IPS DF 6.9 (cell line): ENCODE results near the gene RNU6-9.

Experiments
- DNase-seq: peaks from one replicate; pipeline ENCODE4 v3.0.0-alpha.2; 2013; ENCODE audit warnings: low read depth, low spot score
- H3K27ac ChIP-seq: one replicate; pipeline ENCODE4 v1.5.1; 2013; ENCODE audit warnings: low read length, control low read depth
- H3K27me3 ChIP-seq: 2 replicates; pipeline ENCODE4 v1.6.1; 2013; ENCODE audit warnings: mild to moderate bottlenecking, low read length; ENCODE audit not compliant: control insufficient read depth, insufficient read depth
- H3K36me3 ChIP-seq: 2 replicates; pipeline ENCODE4 v1.6.1; 2013; ENCODE audit warnings: low read length; ENCODE audit not compliant: control insufficient read depth, insufficient read depth
- H3K4me1 ChIP-seq: 2 replicates; pipeline ENCODE4 v1.6.1; 2013; ENCODE audit warnings: low read length; ENCODE audit not compliant: control insufficient read depth, insufficient read depth
- H3K4me3 ChIP-seq: 2 replicates; pipeline ENCODE4 v1.5.1; 2013; ENCODE audit warnings: mild to moderate bottlenecking, low read length
- H3K9me3 ChIP-seq: 2 replicates; pipeline ENCODE4 v1.6.1; 2013; ENCODE audit warnings: low read length, inconsistent platforms; ENCODE audit not compliant: control insufficient read depth, insufficient read depth
- WGBS: extraction: QIAGEN DNeasy Blood & Tissue Kit; methylation state at CpG from one replicate; pipeline ENCODE4 v1.1.7; 2013; ENCODE audit warnings: mixed read lengths, missing lambda C conversion rate; ENCODE audit not compliant: insufficient read length, insufficient coverage; 5-methylcytosine and 5-hydroxymethylcytosine counted together

RNU6-9 gene

DNA sequence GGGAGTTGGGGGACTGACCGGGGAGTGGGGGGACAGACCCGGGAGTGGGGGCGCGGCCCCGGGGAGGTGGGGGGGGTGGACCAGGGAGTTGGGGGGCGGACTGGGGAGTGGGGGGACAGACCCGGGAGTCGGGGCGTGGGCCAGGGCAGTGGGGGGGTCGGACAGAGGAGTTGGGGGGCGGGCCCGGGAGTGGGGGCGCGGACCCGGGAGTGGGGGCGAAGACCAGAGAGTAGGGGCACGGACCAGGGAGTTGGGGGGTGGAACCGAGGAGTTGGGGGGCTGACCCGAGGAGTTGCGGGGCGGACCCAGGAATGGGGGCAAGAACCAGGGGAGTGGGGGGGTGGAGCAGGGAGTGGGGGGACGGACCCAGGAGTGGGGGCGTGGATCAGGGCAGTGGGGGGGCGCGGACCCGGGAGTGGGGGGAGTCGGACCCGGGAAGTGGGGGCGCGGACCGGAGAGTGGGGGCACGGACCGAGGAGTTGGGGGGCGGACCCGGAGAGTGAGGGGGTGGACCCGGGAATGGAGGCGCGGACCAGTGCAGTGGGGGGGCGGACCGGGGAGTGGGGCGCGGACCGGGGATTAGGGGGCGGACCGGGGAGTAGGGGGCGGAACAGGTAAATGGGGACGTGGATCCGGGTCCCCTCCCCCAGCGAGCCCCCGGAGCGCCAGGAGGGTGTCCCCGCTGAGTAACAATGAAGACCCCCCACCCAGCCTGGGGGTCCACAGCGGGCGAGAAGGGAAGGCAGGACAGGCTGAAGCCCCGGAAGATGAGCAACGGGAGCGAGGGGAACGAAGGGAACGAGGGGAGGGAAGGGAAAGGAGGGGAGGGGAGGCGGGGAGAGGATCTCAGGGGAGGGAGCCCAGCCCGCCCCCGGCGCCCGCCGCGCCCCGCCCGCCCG is 19.1 kb downstream of the RNU6-9 start:
- Histone ChIP-seq H3K27ac (no peak overlapping the region), H3K4me1 (peaks cover 2% of the 10 kb centered on the region), H3K4me3 (peak overlapping the region; percentile 84), H3K9me3 (no peaks in the 10 kb centered on the region), H3K27me3 (peaks cover 6% of the 10 kb centered on the region), H3K36me3 (no peaks in the 10 kb centered on the region)
- WGBS, result no CpG with 5 or more reads among the region's 69 CpGs
- no peak for DNase-seq

GRCh38 chr19:913080-913748 is 19.9 kb downstream of the RNU6-9 start, which contains the start of gene R3HDM4:
Gene R3HDM4, minus strand, starts transcription at chr19:913219. Its CDS starts 62 bp downstream, at chr19:913157.
- Histone ChIP-seq H3K4me3 (peak within 1 kb of the TSS; percentile 84), H3K4me1 (peaks cover 2% of the 10 kb centered on the region), H3K36me3 (no peaks in the 10 kb centered on the region), H3K27me3 (peaks cover 6% of the 10 kb centered on the region), H3K9me3 (no peaks in the 10 kb centered on the region), H3K27ac (no peak within 1 kb of the TSS)
- no peak for DNase-seq
- no CpG with 5 or more reads among the region's 76 CpGs for WGBS

DNA sequence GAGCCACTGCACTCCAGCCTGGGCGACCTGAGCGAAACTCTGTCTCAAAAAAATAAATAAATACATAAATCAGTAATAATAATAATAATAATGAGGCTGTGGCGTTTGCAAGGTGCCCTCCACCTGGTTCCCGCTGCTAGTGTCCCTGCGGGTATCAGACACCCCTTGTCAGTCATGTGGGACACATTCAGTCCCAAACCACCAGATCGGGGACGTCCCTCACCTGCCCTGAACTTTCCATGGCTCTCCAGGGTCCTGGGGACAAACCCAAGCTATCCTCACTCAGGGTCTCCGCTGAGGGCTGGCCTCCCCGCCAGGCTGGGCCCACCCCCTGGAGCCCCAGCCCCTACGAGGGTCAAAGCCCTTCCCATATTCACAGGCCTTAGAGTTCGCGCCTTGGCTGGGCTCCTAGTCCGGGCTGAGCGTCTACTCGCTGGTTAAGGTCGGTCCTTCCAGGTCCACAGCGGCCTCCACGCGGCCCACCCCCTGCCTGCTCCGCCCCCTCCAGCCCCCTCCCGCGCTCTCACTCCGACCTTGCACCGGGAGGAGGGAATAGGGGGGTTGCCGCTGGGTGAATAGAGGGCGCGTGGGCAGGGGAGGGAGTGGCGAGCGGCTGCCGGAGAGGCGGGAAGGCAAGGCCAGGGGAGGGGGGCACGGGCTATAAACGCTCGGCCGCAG is 23.5 kb downstream of the RNU6-9 start:
- DNase-seq, result no peak
- Histone ChIP-seq H3K4me3 (peak overlapping the region; percentile 45; the same call in 1 of the 2 replicates), H3K27me3 (peaks cover 28% of the 10 kb centered on the region), H3K36me3 (peaks cover 2% of the 10 kb centered on the region; the same call in 1 of the 2 replicates), H3K27ac (no peak overlapping the region), H3K9me3 (no peaks in the 10 kb centered on the region), H3K4me1 (peaks cover 4% of the 10 kb centered on the region)
- no CpG with 5 or more reads among the region's 35 CpGs for WGBS

DNA sequence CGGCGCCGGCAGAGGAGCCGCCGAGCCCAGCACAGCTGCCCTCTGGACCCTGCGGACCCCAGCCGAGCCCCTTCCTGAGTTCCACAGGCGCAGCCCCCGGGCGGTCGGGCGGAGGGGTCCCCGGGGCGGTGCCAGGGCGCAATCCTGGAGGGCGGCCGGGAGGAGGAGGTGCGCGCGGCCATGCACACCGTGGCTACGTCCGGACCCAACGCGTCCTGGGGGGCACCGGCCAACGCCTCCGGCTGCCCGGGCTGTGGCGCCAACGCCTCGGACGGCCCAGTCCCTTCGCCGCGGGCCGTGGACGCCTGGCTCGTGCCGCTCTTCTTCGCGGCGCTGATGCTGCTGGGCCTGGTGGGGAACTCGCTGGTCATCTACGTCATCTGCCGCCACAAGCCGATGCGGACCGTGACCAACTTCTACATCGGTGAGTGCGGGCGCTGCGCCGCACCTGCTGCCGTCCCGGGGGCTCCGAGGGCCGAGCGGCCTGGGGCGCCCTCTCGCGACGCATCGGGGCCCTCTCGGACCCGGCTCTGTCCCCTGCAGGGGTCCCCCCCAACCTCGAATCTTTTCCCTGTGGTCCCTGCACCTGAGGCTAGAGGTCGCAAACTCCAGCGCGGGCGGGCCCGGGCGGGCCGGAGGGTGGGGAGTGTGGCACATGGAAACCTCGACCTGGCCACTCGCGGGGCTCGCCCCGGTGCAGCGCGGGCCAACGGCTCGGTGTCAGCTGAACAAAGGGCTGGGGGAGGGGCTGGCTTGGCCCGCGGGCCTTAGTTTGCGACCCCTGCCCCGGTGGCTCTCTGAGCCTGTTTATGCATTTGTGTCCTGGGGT is 24.3 kb downstream of the RNU6-9 start, which contains the start of gene KISS1R:
Gene KISS1R (plus strand): TSS at position 11 of the 829 bp plus-strand sequence. CDS start 170 bp downstream, at position 181.
- H3K36me3 ChIP-seq, result peaks cover 2% of the 10 kb centered on the region; the same call in 1 of the 2 replicates
- peak within 1 kb of the TSS; percentile 45; the same call in 1 of the 2 replicates for H3K4me3 ChIP-seq
- peaks cover 4% of the 10 kb centered on the region for H3K4me1 ChIP-seq
- no peak within 1 kb of the TSS for H3K27ac ChIP-seq
- peaks cover 28% of the 10 kb centered on the region for H3K27me3 ChIP-seq
- no peaks in the 10 kb centered on the region for H3K9me3 ChIP-seq
- WGBS, result no CpG with 5 or more reads among the region's 87 CpGs
- DNase-seq, result no peak

GRCh38 chr19:918152-918437 is 24.8 kb downstream of the RNU6-9 start:
- H3K4me1 ChIP-seq, result peaks cover 4% of the 10 kb centered on the region
- peak overlapping the region; percentile 45; the same call in 1 of the 2 replicates for H3K4me3 ChIP-seq
- no peaks in the 10 kb centered on the region for H3K9me3 ChIP-seq
- peaks cover 28% of the 10 kb centered on the region for H3K27me3 ChIP-seq
- peaks cover 2% of the 10 kb centered on the region; the same call in 1 of the 2 replicates for H3K36me3 ChIP-seq
- no CpG with 5 or more reads among the region's 12 CpGs for WGBS
- DNase-seq, result no peak
- H3K27ac ChIP-seq, result no peak overlapping the region

- H3K4me1 ChIP-seq, result peaks cover 4% of the 10 kb centered on the region
- peaks cover 28% of the 10 kb centered on the region for H3K27me3 ChIP-seq
- no CpG with 5 or more reads among the region's 58 CpGs for WGBS
- H3K36me3 ChIP-seq, result peaks cover 2% of the 10 kb centered on the region; the same call in 1 of the 2 replicates
- no peak for DNase-seq
- H3K9me3 ChIP-seq, result no peaks in the 10 kb centered on the region
- H3K27ac ChIP-seq, result no peak overlapping the region
- peak overlapping the region; percentile 40; the same call in 1 of the 2 replicates for H3K4me3 ChIP-seq
These were observed 25.4 kb downstream of the RNU6-9 start for GRCh38 chr19:918481-919198.

- DNase-seq, result no peak
- no CpG with 5 or more reads among the region's 68 CpGs for WGBS
- Histone ChIP-seq H3K27ac (no peak overlapping the region), H3K9me3 (no peaks in the 10 kb centered on the region), H3K36me3 (peaks cover 2% of the 10 kb centered on the region; the same call in 1 of the 2 replicates), H3K4me3 (peak overlapping the region; percentile 13; the same call in 1 of the 2 replicates), H3K27me3 (peaks cover 28% of the 10 kb centered on the region), H3K4me1 (peaks cover 4% of the 10 kb centered on the region; the same call in 1 of the 2 replicates)
These were observed 26.1 kb downstream of the RNU6-9 start for GRCh38 chr19:919199-920050.

DNA sequence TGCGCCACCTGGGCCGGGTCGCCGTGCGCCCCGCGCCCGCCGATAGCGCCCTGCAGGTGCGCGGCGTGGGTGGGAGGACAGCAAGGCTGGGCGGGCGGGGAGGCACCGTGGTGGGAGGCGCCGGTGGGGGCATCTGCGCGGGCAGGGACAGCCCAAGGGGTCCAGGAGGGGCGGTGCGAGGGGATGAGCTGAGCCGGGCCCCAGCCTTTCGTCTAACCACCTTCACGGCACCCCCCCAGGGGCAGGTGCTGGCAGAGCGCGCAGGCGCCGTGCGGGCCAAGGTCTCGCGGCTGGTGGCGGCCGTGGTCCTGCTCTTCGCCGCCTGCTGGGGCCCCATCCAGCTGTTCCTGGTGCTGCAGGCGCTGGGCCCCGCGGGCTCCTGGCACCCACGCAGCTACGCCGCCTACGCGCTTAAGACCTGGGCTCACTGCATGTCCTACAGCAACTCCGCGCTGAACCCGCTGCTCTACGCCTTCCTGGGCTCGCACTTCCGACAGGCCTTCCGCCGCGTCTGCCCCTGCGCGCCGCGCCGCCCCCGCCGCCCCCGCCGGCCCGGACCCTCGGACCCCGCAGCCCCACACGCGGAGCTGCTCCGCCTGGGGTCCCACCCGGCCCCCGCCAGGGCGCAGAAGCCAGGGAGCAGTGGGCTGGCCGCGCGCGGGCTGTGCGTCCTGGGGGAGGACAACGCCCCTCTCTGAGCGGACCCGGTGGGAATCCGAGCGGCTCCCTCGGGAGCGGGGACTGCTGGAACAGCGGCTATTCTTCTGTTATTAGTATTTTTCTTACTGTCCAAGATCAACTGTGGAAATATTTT is 27.0 kb downstream of the RNU6-9 start:
- WGBS, result no CpG with 5 or more reads among the region's 84 CpGs
- peak overlapping the region; percentile 5; the same call in 1 of the 2 replicates for H3K4me3 ChIP-seq
- peaks cover 4% of the 10 kb centered on the region; the same call in 1 of the 2 replicates for H3K4me1 ChIP-seq
- H3K27ac ChIP-seq, result no peak overlapping the region
- DNase-seq, result no peak
- H3K27me3 ChIP-seq, result peaks cover 26% of the 10 kb centered on the region
- peaks cover 2% of the 10 kb centered on the region; the same call in 1 of the 2 replicates for H3K36me3 ChIP-seq
- H3K9me3 ChIP-seq, result no peaks in the 10 kb centered on the region
